ENCODE data around the gene USP25. TPM values are rescaled to one million over a fixed set of nuclear protein-coding genes. Genes with fewer than 3 reads are reported as not detected.

Gene USP25
- total and polyA plus RNA-seq, 8 donors: 8.2 to 91.6 (median 25.5) TPM

- intact Hi-C loops (cut with DNase I; ENCODE audit: low total_unique reads): no loop called here
- H3K4me3 ChIP-seq: no peak overlapping the region
- H3K27me3 ChIP-seq: no peaks in the 10 kb centered on the region
- H3K9me3 ChIP-seq: no peaks in the 10 kb centered on the region
- WGBS, 5 donors: 94 to 97% (median 96%) methylated on average over 2 of the region's 2 CpGs
- TF ChIP-seq POLR2AphosphoS5 (IDR thresholded peaks at IDR 0.05): no peak
- TF ChIP-seq POLR2A (IDR thresholded peaks at IDR 0.05): no peak
- TF ChIP-seq EP300 (IDR thresholded peaks at IDR 0.05): no peak
- TF ChIP-seq, protein P1, sequence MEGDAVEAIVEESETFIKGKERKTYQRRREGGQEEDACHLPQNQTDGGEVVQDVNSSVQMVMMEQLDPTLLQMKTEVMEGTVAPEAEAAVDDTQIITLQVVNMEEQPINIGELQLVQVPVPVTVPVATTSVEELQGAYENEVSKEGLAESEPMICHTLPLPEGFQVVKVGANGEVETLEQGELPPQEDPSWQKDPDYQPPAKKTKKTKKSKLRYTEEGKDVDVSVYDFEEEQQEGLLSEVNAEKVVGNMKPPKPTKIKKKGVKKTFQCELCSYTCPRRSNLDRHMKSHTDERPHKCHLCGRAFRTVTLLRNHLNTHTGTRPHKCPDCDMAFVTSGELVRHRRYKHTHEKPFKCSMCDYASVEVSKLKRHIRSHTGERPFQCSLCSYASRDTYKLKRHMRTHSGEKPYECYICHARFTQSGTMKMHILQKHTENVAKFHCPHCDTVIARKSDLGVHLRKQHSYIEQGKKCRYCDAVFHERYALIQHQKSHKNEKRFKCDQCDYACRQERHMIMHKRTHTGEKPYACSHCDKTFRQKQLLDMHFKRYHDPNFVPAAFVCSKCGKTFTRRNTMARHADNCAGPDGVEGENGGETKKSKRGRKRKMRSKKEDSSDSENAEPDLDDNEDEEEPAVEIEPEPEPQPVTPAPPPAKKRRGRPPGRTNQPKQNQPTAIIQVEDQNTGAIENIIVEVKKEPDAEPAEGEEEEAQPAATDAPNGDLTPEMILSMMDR (IDR thresholded peaks at IDR 0.05): no peak
- no peak overlapping the region for H3K27ac ChIP-seq
- peaks cover 0 to 13% (median 4%) of the 10 kb centered on the region in 4 donors for H3K4me1 ChIP-seq
- H3K36me3 ChIP-seq: peaks cover 3 to 41% (median 23%) of the 10 kb centered on the region in 4 donors
- DNase-seq: no peak
Observed at GRCh38 chr21:15842565-15842880, 112.7 kb downstream of the USP25 start.

DNA sequence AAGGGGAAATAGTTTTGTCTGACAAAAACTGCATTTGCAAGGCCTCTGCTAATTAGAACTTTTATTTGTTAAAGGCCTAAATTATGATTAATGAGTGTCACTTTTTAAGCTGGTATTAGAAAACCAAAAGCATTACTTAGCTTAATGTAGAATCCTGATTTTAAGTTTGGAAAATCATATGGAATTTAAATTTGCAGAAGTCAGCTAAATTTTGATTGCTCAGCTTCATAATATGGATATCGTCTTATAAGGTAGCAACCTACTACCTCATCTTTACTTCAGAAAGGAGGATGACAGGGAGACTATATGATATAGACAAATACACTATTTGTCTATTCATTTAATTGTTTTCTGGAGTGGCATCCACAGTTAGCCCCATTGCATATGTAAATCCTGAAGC is 114.0 kb downstream of the USP25 start:
- intact Hi-C loops (cut with DNase I; ENCODE audit: low total_unique reads): no loop called here
- 93 to 100% (median 99%) methylated on average over 1 of the region's 1 CpG for WGBS, 5 donors
- TF ChIP-seq EP300 (IDR thresholded peaks at IDR 0.05) (no peak), POLR2AphosphoS5 (IDR thresholded peaks at IDR 0.05) (no peak), POLR2A (IDR thresholded peaks at IDR 0.05) (no peak)
- TF ChIP-seq, protein P1 (IDR thresholded peaks at IDR 0.05): no peak

GRCh38 chr21:15848634-15849560 is 119.1 kb downstream of the USP25 start:
- WGBS, 5 donors: 51 to 63% (median 53%) methylated on average over 4 of the region's 4 CpGs
- no peak for TF ChIP-seq EP300 (IDR thresholded peaks at IDR 0.05)
- TF ChIP-seq POLR2AphosphoS5 (IDR thresholded peaks at IDR 0.05): no peak
- no peaks in the 10 kb centered on the region for H3K27me3 ChIP-seq
- DNase-seq: no peak
- no peak overlapping the region for H3K27ac ChIP-seq
- intact Hi-C loops (cut with DNase I; ENCODE audit: low total_unique reads): no loop called here
- H3K9me3 ChIP-seq: no peaks in the 10 kb centered on the region
- no peak overlapping the region for H3K4me3 ChIP-seq
- H3K36me3 ChIP-seq: peaks cover 0 to 8% (median 4%) of the 10 kb centered on the region in 4 donors
- peaks cover 0 to 28% (median 10%) of the 10 kb centered on the region in 4 donors for H3K4me1 ChIP-seq

More for the DNA sequence above, 114.0 kb downstream of the USP25 start:
- no peak for DNase-seq
- H3K9me3 ChIP-seq: no peaks in the 10 kb centered on the region
- H3K36me3 ChIP-seq: peaks cover 3 to 41% (median 18%) of the 10 kb centered on the region in 4 donors
- no peak overlapping the region for H3K27ac ChIP-seq
- peaks cover 0 to 14% (median 4%) of the 10 kb centered on the region in 4 donors for H3K4me1 ChIP-seq
- no peak overlapping the region for H3K4me3 ChIP-seq
- no peaks in the 10 kb centered on the region for H3K27me3 ChIP-seq

GRCh38 chr21:15849927-15850326 is 120.1 kb downstream of the USP25 start:
- peaks cover 0 to 28% (median 10%) of the 10 kb centered on the region in 4 donors for H3K4me1 ChIP-seq
- H3K9me3 ChIP-seq: no peaks in the 10 kb centered on the region
- H3K27me3 ChIP-seq: no peaks in the 10 kb centered on the region
- H3K27ac ChIP-seq: no peak overlapping the region
- no peak overlapping the region for H3K4me3 ChIP-seq
- H3K36me3 ChIP-seq: peaks cover 0 to 14% (median 12%) of the 10 kb centered on the region in 4 donors
- no peak for DNase-seq
- intact Hi-C loops (cut with DNase I; ENCODE audit: low total_unique reads): no loop called here
- no peak for TF ChIP-seq POLR2AphosphoS5 (IDR thresholded peaks at IDR 0.05)
- no peak for TF ChIP-seq EP300 (IDR thresholded peaks at IDR 0.05)
- TF ChIP-seq, protein P1 (IDR thresholded peaks at IDR 0.05): no peak
- TF ChIP-seq POLR2A (IDR thresholded peaks at IDR 0.05): no peak
- whole genome bisulfite sequencing, 5 donors: 83 to 96% (median 90%) methylated on average over 2 of the region's 2 CpGs
